ENCODE measurements around the gene SUMO3.
"Not testable (repeated sequence)": the region's sequence is repeated elsewhere in the genome, so short reads cannot be mapped to it uniquely, and the experiment has no call there.

The SUMO3 gene

GRCh38 chr21:44834231-44834950 is 16.5 kb upstream of the SUMO3 start:
- H3K4me1 ChIP-seq (ENCODE audit: low read depth, poor library complexity, severe bottlenecking) = no peaks in the 10 kb centered on the region
- H2AFZ ChIP-seq (ENCODE audit: low read depth) = no peak overlapping the region
- H4K20me1 ChIP-seq (ENCODE audit: insufficient read depth) = no peaks in the 10 kb centered on the region
- H3K4me3 ChIP-seq (IDR thresholded peaks at IDR 0.05; ENCODE audit: insufficient read depth, low read depth, low read length) = no peak overlapping the region
- no peak overlapping the region for H3K4me2 ChIP-seq
- no peaks in the 10 kb centered on the region for H3K36me3 ChIP-seq (ENCODE audit: insufficient read depth)
- H3K27ac ChIP-seq = no peak overlapping the region
- H3K79me2 ChIP-seq (ENCODE audit: insufficient read depth, low read depth) = no peaks in the 10 kb centered on the region
- no peak for TF ChIP-seq CTCF (conservative IDR thresholded peaks at IDR 0.05; ENCODE audit: low read depth, low read length)
- H3K9ac ChIP-seq = no peak overlapping the region
- H3K27me3 ChIP-seq (ENCODE audit: insufficient read depth, low read depth) = peaks cover 62% of the 10 kb centered on the region

GRCh38 chr21:44833663-44834062 is 15.8 kb upstream of the SUMO3 start:
- H3K4me2 ChIP-seq = no peak overlapping the region
- no peaks in the 10 kb centered on the region for H3K4me1 ChIP-seq (ENCODE audit: low read depth, poor library complexity, severe bottlenecking)
- no peak overlapping the region for H3K27ac ChIP-seq
- H3K36me3 ChIP-seq (ENCODE audit: insufficient read depth) = no peaks in the 10 kb centered on the region
- no peak for TF ChIP-seq CTCF (conservative IDR thresholded peaks at IDR 0.05; ENCODE audit: low read depth, low read length)
- H3K9ac ChIP-seq = no peak overlapping the region
- no peaks in the 10 kb centered on the region for H4K20me1 ChIP-seq (ENCODE audit: insufficient read depth)
- peaks cover 69% of the 10 kb centered on the region for H3K27me3 ChIP-seq (ENCODE audit: insufficient read depth, low read depth)
- no peak overlapping the region for H3K4me3 ChIP-seq (IDR thresholded peaks at IDR 0.05; ENCODE audit: insufficient read depth, low read depth, low read length)
- no peaks in the 10 kb centered on the region for H3K79me2 ChIP-seq (ENCODE audit: insufficient read depth, low read depth)
- H2AFZ ChIP-seq (ENCODE audit: low read depth) = no peak overlapping the region

GRCh38 chr21:44832516-44833255 is 14.8 kb upstream of the SUMO3 start:
- H3K36me3 ChIP-seq (ENCODE audit: insufficient read depth); H3K4me1 ChIP-seq (ENCODE audit: low read depth, poor library complexity, severe bottlenecking); H3K4me2 ChIP-seq; H3K27ac ChIP-seq; H3K79me2 ChIP-seq (ENCODE audit: insufficient read depth, low read depth); H4K20me1 ChIP-seq (ENCODE audit: insufficient read depth); H2AFZ ChIP-seq (ENCODE audit: low read depth); H3K4me3 ChIP-seq (IDR thresholded peaks at IDR 0.05; ENCODE audit: insufficient read depth, low read depth, low read length); H3K9ac ChIP-seq: not testable (repeated sequence)
- H3K27me3 ChIP-seq (ENCODE audit: insufficient read depth, low read depth) = peaks cover 79% of the 10 kb centered on the region

GRCh38 chr21:44831227-44831860 is 13.5 kb upstream of the SUMO3 start:
- no peaks in the 10 kb centered on the region for H3K79me2 ChIP-seq (ENCODE audit: insufficient read depth, low read depth)
- peaks cover 88% of the 10 kb centered on the region for H3K27me3 ChIP-seq (ENCODE audit: insufficient read depth, low read depth)
- no peak overlapping the region for H3K4me3 ChIP-seq (IDR thresholded peaks at IDR 0.05; ENCODE audit: insufficient read depth, low read depth, low read length)
- no peak overlapping the region for H2AFZ ChIP-seq (ENCODE audit: low read depth)
- no peak overlapping the region for H3K4me2 ChIP-seq
- H3K27ac ChIP-seq = no peak overlapping the region
- TF ChIP-seq CTCF (conservative IDR thresholded peaks at IDR 0.05; ENCODE audit: low read depth, low read length) = no peak
- H3K9ac ChIP-seq = no peak overlapping the region
- H3K36me3 ChIP-seq (ENCODE audit: insufficient read depth) = no peaks in the 10 kb centered on the region
- H4K20me1 ChIP-seq (ENCODE audit: insufficient read depth) = no peaks in the 10 kb centered on the region
- no peaks in the 10 kb centered on the region for H3K4me1 ChIP-seq (ENCODE audit: low read depth, poor library complexity, severe bottlenecking)
